A673 (cell line): ENCODE data around the gene MICAL3. TPM values are rescaled to one million over a fixed set of nuclear protein-coding genes. Genes with fewer than 3 reads are reported as not detected.

Experiments used
- BruUV-seq: library from RNA; stranded (reverse); fragments of 400-500 nt; replicated peaks from 2 replicates; lab custom pipeline; 2021; lab: Mats Ljungman, UMichigan
- CTCF ChIA-PET: fragments of 300-600 bp; sonication (Branson Sonifier 250); formaldehyde crosslinking; loops from one replicate; lab custom pipeline; 2022; ENCODE audit warnings: antibody characterized with exemption; lab: Charles Lee
- POLR2A ChIA-PET: fragments of 300-600 bp; sonication (Branson Sonifier 250); formaldehyde crosslinking; loops from one replicate; lab custom pipeline; 2022; ENCODE audit warnings: antibody characterized with exemption; ENCODE audit not compliant: low non-redundant PET; lab: Charles Lee
- DNase-seq: peaks from one replicate; pipeline ENCODE4 v3.0.0-alpha.2; 2015; ENCODE audit warnings: low spot score
- H3K27ac ChIP-seq: fragments of 200-600 bp; sonication (generic); 2 replicates; pipeline ENCODE4 v1.5.1; 2016; ENCODE audit warnings: mixed run types, low read depth, mild to moderate bottlenecking, mixed read lengths, antibody characterized with exemption, low read length; ENCODE audit not compliant: poor library complexity, severe bottlenecking
- H3K27me3 ChIP-seq: fragments of 200-600 bp; sonication (generic); replicated peaks from 2 replicates; pipeline ENCODE4 v1.6.1; 2017; ENCODE audit warnings: mixed run types, low read depth, mild to moderate bottlenecking, mixed read lengths, antibody characterized with exemption, low read length; ENCODE audit not compliant: insufficient read depth, poor library complexity
- H3K36me3 ChIP-seq: fragments of 200-600 bp; sonication (generic); 2 replicates; pipeline ENCODE4 v1.6.1; 2016; ENCODE audit warnings: mixed run types, mild to moderate bottlenecking, mixed read lengths, antibody characterized with exemption, low read length; ENCODE audit not compliant: insufficient read depth, poor library complexity, severe bottlenecking
- H3K4me1 ChIP-seq: fragments of 200-600 bp; sonication (generic); 2 replicates; pipeline ENCODE4 v1.6.1; 2017; ENCODE audit warnings: mixed run types, mild to moderate bottlenecking, mixed read lengths, antibody characterized with exemption, low read length; ENCODE audit not compliant: insufficient read depth, poor library complexity, severe bottlenecking
- H3K4me3 ChIP-seq: fragments of 200-600 bp; sonication (generic); 2 replicates; pipeline ENCODE4 v1.5.1; 2016; ENCODE audit warnings: low read depth, mixed run types, mild to moderate bottlenecking, mixed read lengths, low read length; ENCODE audit not compliant: poor library complexity, severe bottlenecking
- H3K9me3 ChIP-seq: fragments of 200-600 bp; sonication (generic); 2 replicates; pipeline ENCODE4 v1.6.1; 2016; ENCODE audit warnings: mixed run types, low read depth, mild to moderate bottlenecking, mixed read lengths, antibody characterized with exemption, low read length; ENCODE audit not compliant: poor library complexity, severe bottlenecking
- CTCF ChIP-seq: fragments of 300-800, 200-600 bp; sonication (generic); conservative IDR thresholded peaks from 2 replicates; pipeline ENCODE4 v1.5.1; 2017; ENCODE audit warnings: low read depth, mild to moderate bottlenecking, antibody characterized with exemption, low read length, moderate library complexity, mixed read lengths
- EZH2 ChIP-seq: fragments of 200-600 bp; sonication (generic); IDR thresholded peaks from 2 replicates; pipeline ENCODE4 v1.6.1; 2017; ENCODE audit warnings: borderline replicate concordance, low read depth, mild to moderate bottlenecking, mixed read lengths, antibody characterized with exemption, low read length; ENCODE audit not compliant: poor library complexity, severe bottlenecking
- intact Hi-C: fragments of 100-400 bp; cut with micrococcal nuclease; formaldehyde crosslinking; loops from one replicate; pipeline ENCODE4 v1.10.0; 2022; ENCODE audit not compliant: unreplicated experiment
- total RNA-seq: library from RNA; stranded (reverse); gene quantifications from 2 replicates; pipeline ENCODE4 v1.2.3, GENCODE V29; 2021

Gene MICAL3
- total RNA-seq, 1 experiment from 2014 or later = 63.6 TPM

- H3K27ac ChIP-seq = no peak overlapping the region
- H3K4me1 ChIP-seq = no peaks in the 10 kb centered on the region
- H3K36me3 ChIP-seq = no peaks in the 10 kb centered on the region
- intact Hi-C loops = no loop called here
- ChIA-PET POLR2A (no interaction called here), CTCF (no interaction called here)
- no peaks in the 10 kb centered on the region for H3K9me3 ChIP-seq
- no peak for TF ChIP-seq CTCF
- no peak for TF ChIP-seq EZH2
- DNase-seq = no peak
- H3K4me3 ChIP-seq = no peak overlapping the region
- no TSS peak for BruUV-seq
- no peaks in the 10 kb centered on the region for H3K27me3 ChIP-seq
These were observed 234.8 kb downstream of the MICAL3 start for GRCh38 chr22:17789379-17790200.

- Histone ChIP-seq H3K27me3 (no peaks in the 10 kb centered on the region), H3K27ac (no peak overlapping the region), H3K4me3 (no peak overlapping the region), H3K36me3 (no peaks in the 10 kb centered on the region), H3K4me1 (no peaks in the 10 kb centered on the region), H3K9me3 (no peaks in the 10 kb centered on the region)
- ChIA-PET CTCF (no interaction called here), POLR2A (no interaction called here)
- intact Hi-C loops = no loop called here
- TF ChIP-seq EZH2 = no peak
- TF ChIP-seq CTCF = no peak
- BruUV-seq = no TSS peak
- DNase-seq = no peak
These were observed 235.6 kb downstream of the MICAL3 start for GRCh38 chr22:17788528-17789378.

DNA sequence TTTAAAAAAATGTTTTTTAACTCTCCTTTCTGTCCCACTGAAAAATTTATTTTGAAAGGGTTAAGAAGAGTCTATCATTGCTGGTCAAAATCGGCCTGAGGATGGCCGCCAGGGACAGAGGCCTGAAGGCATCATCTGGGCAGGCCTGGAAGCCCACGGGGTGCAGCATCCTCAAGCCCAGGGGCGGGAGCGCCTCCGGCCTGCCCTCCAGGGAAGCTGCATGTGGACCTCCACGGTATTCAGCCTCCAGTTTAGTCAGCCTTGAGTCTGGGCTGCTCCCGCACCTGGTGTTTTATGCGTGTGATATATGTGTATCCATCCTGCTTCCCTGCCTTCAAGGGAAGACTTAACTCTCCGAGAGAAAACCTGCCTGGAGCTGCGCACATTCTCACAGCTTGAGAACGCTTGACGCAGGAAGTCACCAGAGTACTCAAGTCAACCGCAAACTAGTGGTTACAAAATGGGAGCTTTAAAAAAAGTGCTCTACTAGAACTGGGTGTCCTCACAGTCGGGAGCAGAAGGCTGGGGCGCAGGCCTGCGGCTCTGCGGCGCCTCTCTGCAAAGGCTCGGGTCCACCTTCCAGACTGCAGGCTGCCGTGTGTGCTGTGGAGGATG is 236.5 kb downstream of the MICAL3 start:
- Histone ChIP-seq H3K4me3 (no peak overlapping the region), H3K27ac (no peak overlapping the region), H3K27me3 (no peaks in the 10 kb centered on the region), H3K36me3 (no peaks in the 10 kb centered on the region), H3K4me1 (peaks cover 8% of the 10 kb centered on the region), H3K9me3 (no peaks in the 10 kb centered on the region)
- intact Hi-C loops = no loop called here
- no peak for DNase-seq
- TF ChIP-seq CTCF = no peak
- TF ChIP-seq EZH2 = no peak
- BruUV-seq = no TSS peak
- POLR2A ChIA-PET = no interaction called here
- CTCF ChIA-PET = no interaction called here
